Measurements from ENCODE around the gene RBX1.

RBX1 gene

DNA sequence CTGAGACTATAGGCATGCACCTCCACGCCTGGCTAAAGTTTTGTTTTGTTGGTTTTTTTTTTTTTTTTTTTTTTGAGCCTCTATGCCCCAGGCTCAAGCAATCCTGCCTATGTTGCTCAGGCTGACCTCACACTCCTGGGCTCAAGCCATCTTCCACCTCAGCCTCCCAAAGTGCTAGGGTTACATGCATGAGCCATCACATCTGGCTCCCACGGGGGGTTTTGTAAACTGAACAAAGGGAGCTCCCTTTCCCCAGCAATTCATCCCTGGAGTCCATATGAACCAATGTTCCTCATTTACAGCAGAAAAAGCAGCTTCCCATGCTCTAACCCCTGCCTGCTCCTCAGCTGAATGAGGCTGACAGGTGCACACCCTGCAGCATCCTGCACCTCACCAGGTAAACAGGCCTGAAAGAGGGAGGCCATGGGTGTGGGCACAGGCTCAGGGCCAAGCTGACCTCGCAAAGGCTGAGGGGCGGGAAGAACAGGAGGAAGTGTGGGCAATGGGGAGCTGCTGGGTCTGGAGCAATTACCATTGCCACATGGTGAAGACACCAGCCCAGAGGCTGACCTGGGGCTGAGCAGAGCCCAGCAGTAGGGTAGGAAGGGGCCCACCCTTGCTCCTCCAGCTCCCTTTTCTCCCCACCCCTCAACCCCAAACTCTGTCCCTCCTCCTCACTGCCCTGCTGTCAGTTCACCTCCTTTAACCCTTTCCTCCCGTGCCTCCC is 58.2 kb downstream of the RBX1 start (continued):
- TF ChIP-seq, protein P1, sequence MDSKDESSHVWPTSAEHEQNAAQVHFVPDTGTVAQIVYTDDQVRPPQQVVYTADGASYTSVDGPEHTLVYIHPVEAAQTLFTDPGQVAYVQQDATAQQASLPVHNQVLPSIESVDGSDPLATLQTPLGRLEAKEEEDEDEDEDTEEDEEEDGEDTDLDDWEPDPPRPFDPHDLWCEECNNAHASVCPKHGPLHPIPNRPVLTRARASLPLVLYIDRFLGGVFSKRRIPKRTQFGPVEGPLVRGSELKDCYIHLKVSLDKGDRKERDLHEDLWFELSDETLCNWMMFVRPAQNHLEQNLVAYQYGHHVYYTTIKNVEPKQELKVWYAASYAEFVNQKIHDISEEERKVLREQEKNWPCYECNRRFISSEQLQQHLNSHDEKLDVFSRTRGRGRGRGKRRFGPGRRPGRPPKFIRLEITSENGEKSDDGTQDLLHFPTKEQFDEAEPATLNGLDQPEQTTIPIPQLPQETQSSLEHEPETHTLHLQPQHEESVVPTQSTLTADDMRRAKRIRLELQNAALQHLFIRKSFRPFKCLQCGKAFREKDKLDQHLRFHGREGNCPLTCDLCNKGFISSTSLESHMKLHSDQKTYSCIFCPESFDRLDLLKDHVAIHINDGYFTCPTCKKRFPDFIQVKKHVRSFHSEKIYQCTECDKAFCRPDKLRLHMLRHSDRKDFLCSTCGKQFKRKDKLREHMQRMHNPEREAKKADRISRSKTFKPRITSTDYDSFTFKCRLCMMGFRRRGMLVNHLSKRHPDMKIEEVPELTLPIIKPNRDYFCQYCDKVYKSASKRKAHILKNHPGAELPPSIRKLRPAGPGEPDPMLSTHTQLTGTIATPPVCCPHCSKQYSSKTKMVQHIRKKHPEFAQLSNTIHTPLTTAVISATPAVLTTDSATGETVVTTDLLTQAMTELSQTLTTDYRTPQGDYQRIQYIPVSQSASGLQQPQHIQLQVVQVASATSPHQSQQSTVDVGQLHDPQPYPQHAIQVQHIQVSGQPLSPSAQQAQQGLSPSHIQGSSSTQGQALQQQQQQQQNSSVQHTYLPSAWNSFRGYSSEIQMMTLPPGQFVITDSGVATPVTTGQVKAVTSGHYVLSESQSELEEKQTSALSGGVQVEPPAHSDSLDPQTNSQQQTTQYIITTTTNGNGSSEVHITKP (tag by site-specific recombination; IDR thresholded peaks at IDR 0.05): peak; percentile 87
- TF ChIP-seq, protein P2, sequence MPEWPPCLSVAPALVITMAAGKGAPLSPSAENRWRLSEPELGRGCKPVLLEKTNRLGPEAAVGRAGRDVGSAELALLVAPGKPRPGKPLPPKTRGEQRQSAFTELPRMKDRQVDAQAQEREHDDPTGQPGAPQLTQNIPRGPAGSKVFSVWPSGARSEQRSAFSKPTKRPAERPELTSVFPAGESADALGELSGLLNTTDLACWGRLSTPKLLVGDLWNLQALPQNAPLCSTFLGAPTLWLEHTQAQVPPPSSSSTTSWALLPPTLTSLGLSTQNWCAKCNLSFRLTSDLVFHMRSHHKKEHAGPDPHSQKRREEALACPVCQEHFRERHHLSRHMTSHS (tag by site-specific recombination; IDR thresholded peaks at IDR 0.05): no peak
- TF ChIP-seq ZNF600 (tag by site-specific recombination; IDR thresholded peaks at IDR 0.05): no peak

DNA sequence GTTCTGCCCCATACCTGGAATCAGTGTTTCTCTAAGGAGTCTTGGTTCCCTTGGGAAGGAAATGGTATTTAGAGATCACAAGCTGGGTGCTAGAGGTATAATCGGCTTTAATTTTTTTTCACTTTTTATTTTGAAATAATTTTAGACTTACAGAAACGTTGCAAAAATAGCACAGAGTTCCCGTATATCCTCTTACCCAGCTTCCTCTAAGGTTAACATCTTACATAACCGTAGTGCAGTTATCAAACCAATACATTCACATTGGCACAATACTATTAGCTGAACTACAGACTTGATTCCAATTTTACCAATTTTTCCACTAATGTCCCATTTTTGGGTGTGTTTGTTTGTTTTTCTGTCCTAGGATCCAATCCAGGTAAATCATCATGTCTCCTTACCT is 63.8 kb downstream of the RBX1 start:
- no peaks in the 10 kb centered on the region for H3K4me1 ChIP-seq (ENCODE audit: control insufficient read depth, insufficient read depth, low read length)
- H3K9me3 ChIP-seq (ENCODE audit: control insufficient read depth, insufficient read depth, low read depth, low read length): no peaks in the 10 kb centered on the region
- POLR2A ChIA-PET: interaction anchor here (1.1 kb wide), 1 partner anchor 9 kb away, joined by 3 read pairs; no protein-coding TSS in a partner anchor
- CTCF ChIA-PET: interaction anchor here (1.0 kb wide), 1 partner anchor 92 kb away, joined by 4 read pairs; no protein-coding TSS in a partner anchor
- peaks cover 0 to 5% of the 10 kb centered on the region in 2 experiments; a peak in 1 of 3 replicates for H3K36me3 ChIP-seq (ENCODE audit: control insufficient read depth in 2 of 2, insufficient read depth in 1 of 2, low read length in 2 of 2)
- no peak overlapping the region for H3K4me3 ChIP-seq (ENCODE audit: low read depth, low read length)
- TF ChIP-seq, protein P3, sequence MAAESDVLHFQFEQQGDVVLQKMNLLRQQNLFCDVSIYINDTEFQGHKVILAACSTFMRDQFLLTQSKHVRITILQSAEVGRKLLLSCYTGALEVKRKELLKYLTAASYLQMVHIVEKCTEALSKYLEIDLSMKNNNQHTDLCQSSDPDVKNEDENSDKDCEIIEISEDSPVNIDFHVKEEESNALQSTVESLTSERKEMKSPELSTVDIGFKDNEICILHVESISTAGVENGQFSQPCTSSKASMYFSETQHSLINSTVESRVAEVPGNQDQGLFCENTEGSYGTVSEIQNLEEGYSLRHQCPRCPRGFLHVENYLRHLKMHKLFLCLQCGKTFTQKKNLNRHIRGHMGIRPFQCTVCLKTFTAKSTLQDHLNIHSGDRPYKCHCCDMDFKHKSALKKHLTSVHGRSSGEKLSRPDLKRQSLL (tag by site-specific recombination; IDR thresholded peaks at IDR 0.05): no peak
- TF ChIP-seq ZBTB1 (tag by site-specific recombination; IDR thresholded peaks at IDR 0.05) (no peak), ZNF426 (tag by site-specific recombination; IDR thresholded peaks at IDR 0.05) (no peak), ZNF16 (tag by site-specific recombination; IDR thresholded peaks at IDR 0.05; ENCODE audit: low read depth) (no peak), SCRT1 (tag by site-specific recombination; IDR thresholded peaks at IDR 0.05; ENCODE audit: borderline replicate concordance) (no peak), BCL11A (tag by site-specific recombination; IDR thresholded peaks at IDR 0.05; ENCODE audit: low read depth) (no peak), HOXD13 (CRISPR knock-in tag; IDR thresholded peaks at IDR 0.05; ENCODE audit: borderline replicate concordance) (no peak), ZBTB20 (tag by site-specific recombination; IDR thresholded peaks at IDR 0.05) (no peak), MEIS1 (CRISPR knock-in tag; IDR thresholded peaks at IDR 0.05; ENCODE audit: borderline replicate concordance) (no peak), ZNF514 (tag by site-specific recombination; IDR thresholded peaks at IDR 0.05) (no peak)
- TF ChIP-seq, protein P4, sequence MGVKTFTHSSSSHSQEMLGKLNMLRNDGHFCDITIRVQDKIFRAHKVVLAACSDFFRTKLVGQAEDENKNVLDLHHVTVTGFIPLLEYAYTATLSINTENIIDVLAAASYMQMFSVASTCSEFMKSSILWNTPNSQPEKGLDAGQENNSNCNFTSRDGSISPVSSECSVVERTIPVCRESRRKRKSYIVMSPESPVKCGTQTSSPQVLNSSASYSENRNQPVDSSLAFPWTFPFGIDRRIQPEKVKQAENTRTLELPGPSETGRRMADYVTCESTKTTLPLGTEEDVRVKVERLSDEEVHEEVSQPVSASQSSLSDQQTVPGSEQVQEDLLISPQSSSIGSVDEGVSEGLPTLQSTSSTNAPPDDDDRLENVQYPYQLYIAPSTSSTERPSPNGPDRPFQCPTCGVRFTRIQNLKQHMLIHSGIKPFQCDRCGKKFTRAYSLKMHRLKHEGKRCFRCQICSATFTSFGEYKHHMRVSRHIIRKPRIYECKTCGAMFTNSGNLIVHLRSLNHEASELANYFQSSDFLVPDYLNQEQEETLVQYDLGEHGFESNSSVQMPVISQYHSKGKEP (tag by site-specific recombination; IDR thresholded peaks at IDR 0.05): no peak
- TF ChIP-seq, protein P5, sequence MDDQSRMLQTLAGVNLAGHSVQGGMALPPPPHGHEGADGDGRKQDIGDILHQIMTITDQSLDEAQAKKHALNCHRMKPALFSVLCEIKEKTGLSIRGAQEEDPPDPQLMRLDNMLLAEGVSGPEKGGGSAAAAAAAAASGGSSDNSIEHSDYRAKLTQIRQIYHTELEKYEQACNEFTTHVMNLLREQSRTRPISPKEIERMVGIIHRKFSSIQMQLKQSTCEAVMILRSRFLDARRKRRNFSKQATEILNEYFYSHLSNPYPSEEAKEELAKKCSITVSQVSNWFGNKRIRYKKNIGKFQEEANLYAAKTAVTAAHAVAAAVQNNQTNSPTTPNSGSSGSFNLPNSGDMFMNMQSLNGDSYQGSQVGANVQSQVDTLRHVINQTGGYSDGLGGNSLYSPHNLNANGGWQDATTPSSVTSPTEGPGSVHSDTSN (CRISPR knock-in tag; IDR thresholded peaks at IDR 0.05): no peak
- H3K27ac ChIP-seq (ENCODE audit: extremely low read depth, low read depth, low read length): no peak overlapping the region

Data from HEK293 (cell line).